GM18951 (cell line): ENCODE results near the gene CMIP.

Experiments
- POLR2A ChIP-seq: IDR thresholded peaks from 4 replicates; pipeline ENCODE4 v1.6.1; 2011; ENCODE audit warnings: mild to moderate bottlenecking; ENCODE audit not compliant: insufficient read length, insufficient read depth; ENCODE audit errors: extremely low read depth
- in situ Hi-C: fragments of 300-500 bp; cut with MboI; formaldehyde crosslinking; loops from one replicate; pipeline ENCODE4 v1.12.0; 2022; ENCODE audit warnings: low sequenced_read_pairs, mixed read lengths, inconsistent platforms; ENCODE audit not compliant: unreplicated experiment

CMIP gene

DNA sequence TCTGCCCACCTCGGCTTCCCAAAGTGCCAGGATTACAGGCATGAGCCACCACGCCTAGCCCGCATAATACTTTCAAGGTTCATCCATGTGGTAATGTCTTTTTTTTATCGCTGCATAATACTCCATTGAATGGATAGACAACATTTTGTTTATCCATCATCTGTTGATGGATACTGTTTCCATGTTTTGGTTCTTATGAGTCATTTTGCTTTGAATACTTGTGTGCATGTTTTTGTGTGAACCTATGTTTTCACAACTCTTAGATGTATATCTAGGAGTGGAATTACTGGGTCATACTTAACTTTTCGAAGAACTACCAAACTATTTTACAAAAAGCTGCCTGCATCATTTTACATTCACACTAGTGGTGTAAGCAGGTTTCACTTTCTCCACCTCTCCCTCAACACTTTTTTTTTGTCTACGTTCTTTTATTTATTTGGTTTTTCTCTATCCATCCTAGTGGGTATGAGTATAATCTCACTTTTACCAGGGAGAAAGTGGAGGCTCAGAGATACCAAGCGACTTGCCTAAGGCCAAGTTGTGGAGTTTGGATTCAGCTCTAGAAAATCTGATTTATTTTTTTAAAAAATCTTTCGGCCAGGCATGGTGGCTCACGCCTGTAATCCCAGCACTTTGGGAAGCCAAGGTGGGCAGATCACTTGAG is 151.2 kb downstream of the CMIP start:
- no peak for TF ChIP-seq POLR2A
- in situ Hi-C loops = no loop called here

DNA sequence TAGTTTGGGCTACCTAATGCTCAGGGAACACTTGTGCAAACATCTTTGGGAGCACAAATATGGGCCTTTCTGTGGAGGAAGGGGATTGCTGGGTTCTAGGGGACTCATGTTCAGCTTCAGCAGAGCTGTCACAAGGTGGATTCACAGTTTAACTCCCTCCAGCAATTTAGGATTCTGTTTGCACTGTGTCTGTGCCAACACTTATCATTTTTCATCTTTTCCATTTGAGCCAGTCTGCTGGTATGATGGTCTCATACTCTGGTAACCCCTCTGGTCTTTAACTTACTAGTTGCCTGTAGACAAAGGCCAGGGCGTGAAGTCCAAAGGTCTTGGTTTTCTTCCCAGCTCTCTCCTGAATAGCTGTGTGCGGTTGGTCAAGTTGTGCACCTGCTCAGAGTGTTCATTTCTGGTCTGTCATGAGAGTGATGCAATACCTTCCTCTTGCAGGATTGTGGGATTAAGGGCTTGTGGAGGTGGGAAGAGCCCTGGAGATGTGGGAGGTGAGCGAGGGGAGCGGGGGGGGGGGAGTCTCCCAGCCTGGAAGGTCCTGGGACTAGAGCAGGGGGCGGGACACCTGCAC is 152.6 kb downstream of the CMIP start:
- no peak for TF ChIP-seq POLR2A
- in situ Hi-C loops = no loop called here

DNA sequence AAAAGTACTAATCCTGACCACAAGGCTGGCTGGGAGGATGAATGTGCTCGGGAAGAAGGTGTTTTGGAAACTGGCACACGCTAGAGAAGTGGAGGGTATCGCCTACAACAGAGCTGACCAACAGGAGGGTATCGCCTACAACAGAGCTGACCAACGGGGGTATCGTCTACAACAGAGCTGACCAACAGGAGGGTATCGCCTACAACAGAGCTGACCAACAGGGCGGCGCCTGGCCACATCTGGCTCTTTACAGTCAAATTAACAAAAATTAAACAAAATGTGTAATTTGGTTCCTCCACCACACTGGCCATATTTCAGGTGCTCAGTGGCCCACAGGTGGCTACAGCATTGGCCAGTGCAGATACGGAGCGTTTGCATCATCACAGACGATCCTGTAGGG is 153.5 kb downstream of the CMIP start:
- in situ Hi-C loops = no loop called here
- no peak for TF ChIP-seq POLR2A

DNA sequence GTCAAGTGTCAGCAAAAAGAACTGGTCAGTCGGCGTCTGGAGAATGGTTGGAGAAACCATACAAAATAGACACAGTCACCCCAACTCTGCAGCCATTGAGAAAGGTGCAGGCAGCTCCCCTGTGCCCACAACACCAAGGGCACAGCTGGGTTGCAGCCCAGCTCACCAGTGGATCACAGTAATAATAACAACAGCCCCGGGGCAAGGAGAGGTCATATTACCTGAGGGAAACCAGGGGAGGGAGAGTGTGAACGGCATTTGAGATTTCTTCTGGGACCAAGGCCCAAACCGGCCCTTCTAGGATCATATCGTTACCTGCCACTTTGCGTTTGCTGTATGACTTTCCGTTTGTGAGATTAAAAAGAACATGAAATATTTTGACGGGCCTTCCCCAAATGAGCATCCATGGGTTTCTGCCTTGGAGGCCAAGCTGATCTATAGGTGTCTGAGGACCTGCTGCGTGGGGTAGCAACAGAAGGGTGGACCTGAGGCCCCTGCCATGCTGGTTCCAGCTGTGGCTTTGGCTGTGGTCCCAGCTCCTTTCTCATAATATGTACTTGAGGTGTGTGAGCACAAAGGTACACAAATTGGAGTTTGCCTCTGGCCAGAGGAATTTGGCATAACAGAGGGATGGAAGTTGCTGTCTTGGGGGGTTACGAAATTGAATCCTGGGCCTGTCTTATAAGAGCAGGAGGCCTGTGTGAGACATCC is 154.6 kb downstream of the CMIP start:
- no peak for TF ChIP-seq POLR2A
- in situ Hi-C loops = no loop called here

DNA sequence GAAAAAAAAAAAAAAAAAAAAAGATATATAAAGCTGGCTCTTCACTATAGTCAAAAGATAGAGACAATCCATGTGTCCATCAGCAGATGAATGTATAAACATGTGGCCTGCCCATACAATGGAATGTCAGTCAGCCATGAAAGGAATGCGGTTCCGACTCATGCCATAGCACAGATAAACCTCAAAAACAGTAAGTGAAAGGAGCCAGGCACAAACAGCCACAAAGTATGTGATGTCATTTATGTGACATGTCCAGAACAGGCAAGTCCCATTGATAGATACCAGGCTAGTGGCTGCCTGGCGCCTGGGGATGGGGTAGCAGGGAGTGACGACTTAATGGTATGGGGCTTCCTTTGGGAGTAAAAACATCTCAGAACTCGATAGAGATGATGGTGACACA is 155.7 kb downstream of the CMIP start:
- in situ Hi-C loops = no loop called here
- TF ChIP-seq POLR2A = no peak

DNA sequence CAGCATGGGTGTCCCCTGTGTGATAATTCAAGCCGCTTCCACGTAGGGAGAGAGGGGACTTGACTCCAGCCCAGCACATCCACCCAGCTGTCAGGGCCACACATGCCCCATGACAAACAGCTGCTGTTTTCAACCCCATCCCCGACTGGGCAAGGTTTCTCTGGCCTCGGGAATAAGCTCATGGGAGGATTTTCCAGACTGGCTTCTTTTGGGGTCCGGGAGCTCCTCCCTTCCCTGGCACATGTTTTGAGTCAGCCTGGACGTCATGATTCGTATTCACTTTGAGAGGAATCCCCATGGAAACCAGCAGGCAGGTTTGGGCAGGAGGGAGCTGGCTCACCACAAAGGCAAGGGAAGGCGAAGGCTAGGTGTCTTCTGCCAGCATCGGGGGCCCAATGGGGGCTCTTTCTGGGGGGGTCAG is 156.4 kb downstream of the CMIP start:
- in situ Hi-C loops = no loop called here
- TF ChIP-seq POLR2A = no peak

DNA sequence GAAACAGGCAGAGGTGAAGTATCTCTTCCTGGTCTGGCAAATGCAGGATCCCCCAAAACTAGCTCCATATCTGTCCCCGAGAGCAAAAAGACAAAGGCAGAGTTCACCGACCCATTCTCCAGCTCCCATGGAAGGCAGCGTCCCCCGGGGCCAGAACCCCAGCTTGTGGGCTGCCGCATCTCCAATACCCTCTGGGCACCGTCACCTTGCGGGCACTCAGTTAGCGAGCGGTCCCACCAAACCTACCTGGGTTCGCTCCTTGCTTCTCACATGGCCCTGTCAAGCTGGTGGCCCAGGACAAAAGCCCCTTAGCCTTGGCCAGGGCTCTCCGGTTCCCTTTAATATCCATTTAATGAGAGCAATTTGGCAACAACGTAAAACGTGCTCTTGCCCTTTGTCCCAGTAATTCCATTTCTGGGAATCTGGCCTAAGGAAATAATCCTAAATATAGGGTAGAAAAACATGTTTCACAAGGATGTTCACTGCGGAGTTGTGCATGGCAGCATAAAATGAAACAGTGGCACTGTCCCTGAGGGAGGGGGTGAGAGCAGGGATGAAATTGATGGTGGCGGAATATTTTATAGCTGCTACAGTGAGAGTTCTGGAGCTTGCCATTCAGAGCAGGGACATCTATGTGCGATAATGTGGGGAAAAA is 157.1 kb downstream of the CMIP start:
- no peak for TF ChIP-seq POLR2A
- in situ Hi-C loops = no loop called here

DNA sequence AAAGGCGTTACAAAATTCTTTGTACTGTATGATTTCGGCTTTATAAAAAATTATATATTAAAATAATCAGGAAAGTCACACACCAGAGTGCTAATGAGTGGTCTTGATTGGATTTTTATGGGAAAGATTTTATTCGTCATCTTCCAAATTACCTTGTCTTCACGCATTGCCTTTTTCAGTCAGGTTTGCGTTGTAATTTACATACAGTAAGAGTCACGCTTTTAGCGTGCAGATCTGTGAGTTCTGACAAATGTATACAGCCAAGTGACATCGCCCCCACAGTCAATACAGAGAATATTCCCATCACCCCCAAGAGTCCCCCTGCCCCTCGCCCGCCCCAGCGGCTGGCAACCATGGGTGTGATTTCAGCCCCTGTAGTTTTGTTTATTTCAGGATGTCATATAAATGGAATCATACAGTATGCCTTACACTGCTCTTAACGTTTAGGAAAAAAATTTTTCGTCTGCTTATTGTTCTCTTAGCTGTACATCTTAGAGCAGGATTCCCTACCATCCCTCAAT is 157.7 kb downstream of the CMIP start:
- no peak for TF ChIP-seq POLR2A
- in situ Hi-C loops = no loop called here

DNA sequence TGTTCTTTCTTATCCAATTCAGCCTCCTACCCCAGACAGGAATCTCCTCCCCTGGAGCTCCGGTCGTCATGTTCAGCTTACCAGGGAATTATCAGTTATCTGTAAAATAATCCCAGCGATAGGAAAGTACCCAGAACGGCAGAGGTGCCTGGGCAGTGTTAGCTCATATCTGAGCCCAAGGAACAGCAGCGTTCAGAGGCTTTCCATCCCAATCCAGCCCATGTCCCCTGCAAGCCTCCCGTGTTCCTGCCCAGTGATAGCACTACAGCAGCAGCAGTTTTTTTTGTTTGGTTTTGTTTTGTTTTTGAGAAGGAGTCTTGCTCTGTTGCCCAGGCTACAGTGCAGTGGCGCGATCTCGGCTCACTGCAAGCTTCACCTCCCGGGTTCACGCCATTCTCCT is 158.2 kb downstream of the CMIP start:
- TF ChIP-seq POLR2A = no peak

DNA sequence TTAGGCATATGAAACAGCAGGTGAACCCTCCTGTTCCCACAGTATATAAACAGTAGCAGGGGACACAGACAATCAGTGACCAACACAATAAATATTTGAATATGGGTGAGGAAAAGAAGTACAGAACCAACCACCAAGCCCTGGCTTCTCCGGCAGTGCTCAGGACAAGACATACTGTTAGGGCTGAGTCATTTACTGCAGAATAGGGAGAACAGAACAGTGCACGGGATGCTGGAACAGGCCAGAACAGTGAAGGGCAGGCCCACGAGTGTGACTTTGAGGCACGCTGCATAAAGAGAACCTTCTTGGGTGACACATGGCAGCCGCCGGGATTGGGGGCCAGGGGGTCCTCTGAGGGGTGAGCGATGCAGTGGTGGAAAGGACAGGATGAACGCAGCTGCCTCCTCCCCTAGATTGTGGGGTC is 160.4 kb downstream of the CMIP start:
- in situ Hi-C loops = no loop called here
- TF ChIP-seq POLR2A = no peak

More for the DNA sequence above, 158.2 kb downstream of the CMIP start:
- in situ Hi-C loops = no loop called here

DNA sequence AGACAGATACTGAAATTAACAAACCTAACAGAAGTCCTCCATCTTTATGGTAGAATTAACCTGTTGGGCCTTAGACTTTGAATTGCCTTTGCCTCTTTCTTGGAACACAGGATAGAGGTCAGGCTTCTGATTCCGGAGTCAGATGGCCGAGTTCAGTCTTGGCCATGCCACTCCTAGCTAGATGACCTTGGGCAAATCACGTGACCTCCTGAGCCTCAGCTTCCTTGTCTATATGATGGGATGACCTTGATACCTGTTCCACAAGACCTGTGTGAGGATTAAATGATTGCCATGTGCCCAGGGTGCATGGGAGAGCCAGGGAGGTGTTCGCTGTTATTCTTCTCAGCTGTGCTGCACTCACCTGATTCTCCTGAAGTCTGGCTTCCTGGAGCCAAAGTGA is 161.4 kb downstream of the CMIP start:
- TF ChIP-seq POLR2A = no peak
- in situ Hi-C loops = no loop called here

DNA sequence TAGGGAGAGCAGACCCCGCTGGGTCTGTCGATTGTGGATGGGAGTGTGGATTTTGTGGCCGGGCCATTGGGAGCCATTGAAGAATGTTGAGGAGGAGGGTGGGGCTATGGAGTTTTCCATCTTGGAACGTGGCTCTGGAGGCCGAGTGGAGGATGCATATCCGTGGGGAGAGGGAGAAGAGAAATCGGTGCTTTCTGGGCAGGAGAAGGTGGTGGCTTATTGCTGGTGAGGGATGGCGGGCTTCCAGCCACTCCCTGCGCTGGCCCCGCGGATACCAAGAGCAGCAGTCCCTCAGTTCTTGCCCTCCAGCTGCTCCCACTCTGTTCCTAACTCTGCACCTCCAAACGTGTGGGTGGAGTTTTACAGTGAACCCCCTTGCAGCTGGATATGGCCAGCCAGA is 162.4 kb downstream of the CMIP start:
- no peak for TF ChIP-seq POLR2A
- in situ Hi-C loops = no loop called here

DNA sequence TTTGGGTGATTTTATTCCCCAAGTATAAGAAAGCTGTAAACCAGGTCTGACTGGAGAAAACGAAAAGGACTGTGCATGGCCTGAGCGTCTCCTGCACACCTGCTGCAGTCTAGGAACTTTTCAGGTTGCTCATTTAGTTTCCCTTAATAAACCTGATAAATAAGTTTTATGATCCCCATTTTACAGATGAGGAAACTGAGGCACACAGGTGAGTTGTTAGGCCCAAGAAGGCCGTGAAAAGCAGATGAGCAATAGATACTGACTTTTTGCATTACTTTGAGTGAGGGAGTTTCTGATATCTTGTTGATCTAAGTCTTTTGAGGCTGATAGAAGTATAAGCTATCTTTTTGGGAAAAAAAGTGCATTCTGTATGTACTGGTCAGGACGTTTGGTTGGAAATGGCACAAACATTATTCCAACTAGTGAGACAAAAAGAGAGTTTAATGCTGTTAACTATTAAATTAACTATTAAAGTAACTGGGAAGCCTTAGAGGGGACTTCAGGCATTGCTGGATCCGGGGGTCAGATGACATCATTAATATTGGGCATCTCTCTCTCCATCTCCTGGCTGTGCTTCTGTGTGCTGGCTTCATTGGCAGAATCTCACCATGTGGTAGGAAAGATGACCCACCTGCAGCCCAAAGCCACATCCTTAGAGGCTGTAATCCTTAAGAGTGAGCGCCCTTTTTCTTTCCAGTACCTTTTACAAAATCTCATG is 163.4 kb downstream of the CMIP start:
- in situ Hi-C loops = no loop called here

More for the DNA sequence above, 163.4 kb downstream of the CMIP start:
- no peak for TF ChIP-seq POLR2A
